Subcutaneous abdominal adipose tissue (tissue), 5 donors: ENCODE data around the gene CSTPP1.

Experiments used
- H3K27ac ChIP-seq: one replicate; pipeline ENCODE4 v1.7.0; 2013; ENCODE audit warnings: low read depth, mild to moderate bottlenecking, inconsistent platforms, low read length, moderate library complexity
- H3K27me3 ChIP-seq, 5 donors: one replicate each; pipeline ENCODE4 v1.7.0; 2013; ENCODE audit warnings: low read length in 5 of 5, inconsistent platforms in 1 of 5; ENCODE audit not compliant: control insufficient read depth in 5 of 5, insufficient read depth in 4 of 5
- H3K36me3 ChIP-seq, 5 donors: one replicate each; pipeline ENCODE4 v1.7.0; 2013; ENCODE audit warnings: low read length in 5 of 5; ENCODE audit not compliant: control insufficient read depth in 5 of 5, insufficient read depth in 5 of 5
- H3K4me1 ChIP-seq, 5 donors: one replicate each; pipeline ENCODE4 v1.7.0; 2013; ENCODE audit warnings: low read length in 5 of 5, mild to moderate bottlenecking in 3 of 5, moderate library complexity in 1 of 5; ENCODE audit not compliant: control insufficient read depth in 5 of 5, insufficient read depth in 5 of 5
- H3K4me3 ChIP-seq, 5 donors: one replicate each; pipeline ENCODE4 v1.7.0; 2013; ENCODE audit warnings: low read length in 5 of 5, low read depth in 1 of 5
- H3K9ac ChIP-seq, 5 donors: one replicate each; pipeline ENCODE4 v1.7.0; 2013; ENCODE audit warnings: low read length in 5 of 5, mild to moderate bottlenecking in 4 of 5, moderate library complexity in 3 of 5
- H3K9me3 ChIP-seq, 5 donors: one replicate each; pipeline ENCODE4 v1.7.0; 2013; ENCODE audit warnings: low read length in 5 of 5; ENCODE audit not compliant: control insufficient read depth in 5 of 5
- donor health status: healthy.
- donor health status: healthy.
- donor health status: healthy.
- donor health status: healthy.
- donor health status: healthy.

The CSTPP1 gene

DNA sequence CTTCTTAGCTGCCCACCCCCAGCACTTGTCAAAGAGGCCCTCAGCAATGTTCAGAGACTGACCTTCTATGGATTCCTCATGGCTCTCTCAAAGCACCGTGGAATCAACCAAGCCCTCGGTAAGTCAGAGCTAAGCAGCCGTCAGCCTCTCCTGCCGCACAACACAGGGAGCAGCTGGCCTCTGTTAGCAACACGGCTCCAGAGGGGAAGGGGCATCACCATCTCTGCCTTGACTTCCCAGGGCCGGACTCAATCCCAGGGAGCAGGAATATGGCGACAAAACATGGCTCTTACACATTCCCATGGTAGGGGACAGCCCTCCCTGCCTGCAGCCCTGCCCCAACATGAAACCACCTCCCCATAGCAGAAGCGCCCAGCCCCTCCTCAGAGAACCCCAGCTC is 221.2 kb downstream of the CSTPP1 start:
- Histone ChIP-seq H3K9ac (no peak overlapping the region), H3K36me3 (peaks cover 0 to 20% (median 9%) of the 10 kb centered on the region in 5 donors), H3K9me3 (no peaks in the 10 kb centered on the region), H3K4me1 (peaks cover 4 to 17% (median 11%) of the 10 kb centered on the region in 5 donors), H3K27me3 (no peaks in the 10 kb centered on the region), H3K27ac (no peak overlapping the region), H3K4me3 (no peak overlapping the region)

DNA sequence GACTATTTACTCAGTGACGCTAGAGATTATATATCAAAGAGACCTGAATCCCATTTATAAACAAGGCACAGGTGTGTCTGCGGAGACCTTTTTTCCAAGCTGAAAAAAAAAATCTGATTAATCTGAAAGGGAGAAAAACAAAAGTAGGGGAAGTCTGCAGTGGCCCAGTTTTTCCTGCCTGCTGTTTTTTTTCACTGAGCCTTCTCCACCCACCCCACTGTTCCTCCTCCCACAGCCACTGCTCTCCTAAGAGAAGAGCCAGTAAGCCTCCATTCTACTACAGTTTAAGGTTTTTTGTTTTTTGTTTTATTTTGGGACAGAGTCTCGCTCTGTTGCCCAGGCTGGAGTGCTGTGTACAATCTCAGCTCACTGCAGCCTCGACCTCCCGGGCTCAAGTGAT is 221.7 kb downstream of the CSTPP1 start:
- Histone ChIP-seq H3K36me3 (peaks cover 0 to 23% (median 9%) of the 10 kb centered on the region in 5 donors), H3K27ac (no peak overlapping the region), H3K9me3 (no peaks in the 10 kb centered on the region), H3K4me1 (peaks cover 1 to 14% (median 6%) of the 10 kb centered on the region in 5 donors), H3K27me3 (no peaks in the 10 kb centered on the region), H3K4me3 (no peak overlapping the region), H3K9ac (no peak overlapping the region)

DNA sequence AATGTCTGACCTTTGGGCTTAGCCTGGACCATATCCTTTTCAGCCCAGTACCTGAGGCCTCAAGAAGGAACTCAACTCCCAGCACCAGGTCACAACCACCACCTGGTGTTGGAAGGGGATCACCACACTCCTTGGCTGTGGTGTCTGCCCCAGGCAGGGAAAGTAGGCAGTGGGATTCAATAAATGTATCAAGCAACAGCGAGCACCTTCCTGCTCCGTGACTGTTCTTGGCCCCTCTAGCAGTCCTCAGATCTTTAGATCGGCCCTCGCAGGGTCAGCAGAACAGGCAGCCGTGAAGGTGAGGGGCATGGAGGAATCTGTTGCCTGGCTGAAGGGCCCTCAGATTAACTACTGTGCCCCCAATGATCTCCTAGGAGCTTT is 224.2 kb downstream of the CSTPP1 start:
- H3K4me3 ChIP-seq, result no peak overlapping the region
- no peak overlapping the region for H3K9ac ChIP-seq
- H3K27ac ChIP-seq, result no peak overlapping the region
- H3K4me1 ChIP-seq, result peaks cover 0 to 12% (median 3%) of the 10 kb centered on the region in 5 donors
- H3K27me3 ChIP-seq, result no peaks in the 10 kb centered on the region
- peaks cover 0 to 48% (median 29%) of the 10 kb centered on the region in 5 donors for H3K36me3 ChIP-seq
- H3K9me3 ChIP-seq, result no peaks in the 10 kb centered on the region

DNA sequence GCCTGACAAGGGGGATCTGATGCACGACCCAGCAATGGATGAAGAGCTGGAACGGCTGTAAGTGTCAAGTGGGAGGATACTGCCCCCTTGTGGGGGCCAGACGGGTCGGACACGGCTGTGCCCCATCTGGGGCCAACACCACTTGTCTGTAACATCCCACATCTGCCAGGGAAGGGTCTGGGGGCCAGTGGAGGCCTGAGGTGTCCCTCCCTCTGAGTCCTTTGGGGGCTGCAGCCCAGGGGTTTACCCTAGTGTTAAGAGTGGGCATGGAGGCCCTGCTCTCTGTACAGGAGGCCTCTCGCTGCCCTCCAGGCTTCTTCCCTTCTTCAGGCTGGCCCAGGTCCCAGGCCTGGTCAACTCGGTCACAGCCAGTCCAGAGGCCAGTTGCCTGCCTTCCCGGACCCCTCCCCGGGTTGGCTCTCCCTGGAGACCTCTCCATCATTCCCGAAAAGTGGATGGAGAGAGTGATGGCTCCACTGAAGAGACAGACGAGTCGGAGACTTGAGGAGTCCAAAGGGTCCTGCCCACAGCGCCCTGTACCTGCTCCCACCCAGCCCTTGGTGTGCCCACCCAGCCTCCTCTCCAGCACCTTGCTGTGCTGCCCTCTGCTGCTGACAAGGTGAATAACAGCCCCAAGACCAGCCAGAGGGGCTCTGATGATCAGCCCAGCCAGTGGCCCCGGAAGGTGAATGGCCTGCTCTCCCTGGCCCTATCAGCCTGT is 224.7 kb downstream of the CSTPP1 start:
- Histone ChIP-seq H3K36me3 (peaks cover 0 to 51% (median 34%) of the 10 kb centered on the region in 5 donors), H3K9me3 (no peaks in the 10 kb centered on the region), H3K27ac (no peak overlapping the region), H3K27me3 (no peaks in the 10 kb centered on the region), H3K9ac (no peak overlapping the region), H3K4me3 (no peak overlapping the region), H3K4me1 (peaks cover 0 to 12% (median 3%) of the 10 kb centered on the region in 5 donors)

DNA sequence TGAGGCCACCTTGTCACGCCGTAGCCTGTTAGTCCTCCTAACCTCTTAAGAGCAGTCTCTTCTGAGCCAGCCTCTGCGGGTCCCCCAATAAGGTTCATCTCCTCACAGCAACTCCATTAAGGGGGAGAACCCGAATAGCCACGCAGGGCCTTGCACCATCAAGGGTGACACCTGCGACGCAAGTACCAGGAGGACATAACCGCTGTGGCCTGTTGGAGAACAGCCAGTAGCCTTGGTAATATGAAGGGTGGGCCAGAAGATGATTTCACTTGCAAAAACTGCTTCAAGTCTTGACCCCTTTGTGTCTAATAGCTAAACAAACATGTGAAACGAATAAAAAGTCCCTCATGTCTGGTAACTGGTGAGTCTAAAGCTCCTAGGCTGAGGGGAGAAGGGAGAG is 225.3 kb downstream of the CSTPP1 start:
- peaks cover 0 to 52% (median 40%) of the 10 kb centered on the region in 5 donors for H3K36me3 ChIP-seq
- H3K4me3 ChIP-seq, result no peak overlapping the region
- no peaks in the 10 kb centered on the region for H3K9me3 ChIP-seq
- H3K27me3 ChIP-seq, result no peaks in the 10 kb centered on the region
- H3K9ac ChIP-seq, result no peak overlapping the region
- no peak overlapping the region for H3K27ac ChIP-seq
- H3K4me1 ChIP-seq, result peaks cover 0 to 12% (median 3%) of the 10 kb centered on the region in 5 donors

DNA sequence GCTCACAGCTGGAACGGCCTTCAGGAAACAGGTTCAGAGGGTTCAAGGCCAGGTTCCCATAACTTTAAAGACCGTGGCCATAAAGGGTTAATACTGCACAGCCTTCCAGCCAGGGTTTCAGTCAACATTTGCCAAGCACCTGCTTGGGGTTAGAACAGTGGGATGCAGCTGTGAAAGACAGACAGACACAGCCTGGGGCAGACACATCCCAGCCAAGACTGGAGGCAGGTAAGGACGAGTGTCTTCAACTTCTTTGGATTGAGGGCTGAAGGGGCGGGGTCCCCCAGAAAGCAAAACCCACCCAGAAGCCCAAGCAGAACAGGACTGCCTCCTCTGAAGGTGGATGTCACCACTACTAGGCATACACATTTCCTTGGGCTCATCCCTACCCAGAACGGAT is 225.9 kb downstream of the CSTPP1 start:
- Histone ChIP-seq H3K4me3 (no peak overlapping the region), H3K27ac (no peak overlapping the region), H3K9ac (no peak overlapping the region), H3K27me3 (no peaks in the 10 kb centered on the region), H3K4me1 (peaks cover 0 to 12% (median 3%) of the 10 kb centered on the region in 5 donors), H3K36me3 (peaks cover 0 to 54% (median 46%) of the 10 kb centered on the region in 5 donors), H3K9me3 (no peaks in the 10 kb centered on the region)

DNA sequence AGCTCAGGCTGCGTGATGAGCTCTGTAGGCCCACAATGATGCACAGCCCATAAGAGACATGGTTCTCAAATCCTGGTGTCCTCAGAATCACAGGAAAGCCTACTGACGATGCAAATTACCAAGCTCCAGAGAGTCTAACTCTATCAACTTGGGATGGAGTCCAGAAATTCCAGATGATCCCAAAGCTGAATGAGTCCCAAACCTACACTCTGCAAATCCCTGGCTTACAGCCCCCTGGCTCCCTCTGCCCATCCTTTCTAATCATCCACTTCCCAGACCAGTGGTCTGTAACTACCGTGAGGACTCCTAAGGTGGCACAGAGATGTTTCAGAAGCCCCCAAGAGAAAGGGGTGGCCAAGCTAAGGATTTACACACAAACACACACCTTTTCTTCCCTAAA is 226.6 kb downstream of the CSTPP1 start:
- Histone ChIP-seq H3K36me3 (peaks cover 0 to 57% (median 50%) of the 10 kb centered on the region in 5 donors), H3K27me3 (no peaks in the 10 kb centered on the region), H3K4me1 (peaks cover 0 to 12% (median 3%) of the 10 kb centered on the region in 5 donors), H3K4me3 (no peak overlapping the region), H3K9me3 (no peaks in the 10 kb centered on the region), H3K9ac (no peak overlapping the region), H3K27ac (no peak overlapping the region)

DNA sequence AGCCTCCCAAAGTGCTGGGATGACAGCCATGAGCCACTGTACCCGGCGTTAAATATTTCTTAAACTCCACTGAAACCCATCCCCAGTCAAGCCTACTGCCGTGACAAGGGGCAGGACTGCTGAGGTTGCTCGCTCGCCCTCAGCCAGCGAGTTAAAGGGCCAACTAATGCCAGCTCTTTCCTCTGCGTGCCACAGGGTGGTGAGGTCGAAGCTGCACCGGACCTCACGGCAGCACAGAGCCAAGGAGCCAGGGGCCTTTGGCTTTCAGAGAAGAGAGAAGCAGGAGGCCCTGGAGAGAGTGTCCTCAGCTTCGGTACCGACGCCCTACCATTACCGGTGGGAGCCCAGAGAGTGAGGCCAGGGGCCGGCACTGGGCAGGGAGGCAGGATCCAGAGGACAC is 227.3 kb downstream of the CSTPP1 start:
- H3K27me3 ChIP-seq, result no peaks in the 10 kb centered on the region
- peaks cover 0 to 63% (median 57%) of the 10 kb centered on the region in 5 donors for H3K36me3 ChIP-seq
- H3K27ac ChIP-seq, result no peak overlapping the region
- H3K4me1 ChIP-seq, result peaks cover 0 to 12% (median 3%) of the 10 kb centered on the region in 5 donors
- no peak overlapping the region for H3K9ac ChIP-seq
- H3K4me3 ChIP-seq, result no peak overlapping the region
- no peaks in the 10 kb centered on the region for H3K9me3 ChIP-seq

DNA sequence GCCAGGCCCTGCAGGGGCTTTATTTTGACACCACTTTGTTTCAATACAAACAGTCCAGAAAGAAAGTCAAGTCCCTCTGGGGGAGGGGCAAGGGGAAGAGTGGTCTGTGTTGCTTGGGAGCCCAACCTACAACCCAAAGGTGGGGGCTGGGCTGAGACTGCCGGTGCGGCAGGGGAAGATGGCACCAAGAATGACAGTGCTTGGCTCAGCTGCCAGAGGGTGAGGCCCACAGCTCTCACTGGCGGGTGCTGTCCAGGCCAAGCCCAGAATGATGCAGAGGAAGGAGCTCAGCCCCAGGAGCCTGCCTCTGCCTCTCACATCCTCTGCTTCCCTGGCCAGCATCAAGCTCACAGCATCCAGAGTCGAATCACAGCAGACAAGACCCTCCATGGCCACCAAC is 227.8 kb downstream of the CSTPP1 start:
- peaks cover 0 to 12% (median 3%) of the 10 kb centered on the region in 5 donors for H3K4me1 ChIP-seq
- H3K27ac ChIP-seq, result no peak overlapping the region
- H3K9ac ChIP-seq, result no peak overlapping the region
- no peaks in the 10 kb centered on the region for H3K27me3 ChIP-seq
- H3K36me3 ChIP-seq, result peaks cover 0 to 66% (median 60%) of the 10 kb centered on the region in 5 donors
- H3K9me3 ChIP-seq, result no peaks in the 10 kb centered on the region
- H3K4me3 ChIP-seq, result no peak overlapping the region

DNA sequence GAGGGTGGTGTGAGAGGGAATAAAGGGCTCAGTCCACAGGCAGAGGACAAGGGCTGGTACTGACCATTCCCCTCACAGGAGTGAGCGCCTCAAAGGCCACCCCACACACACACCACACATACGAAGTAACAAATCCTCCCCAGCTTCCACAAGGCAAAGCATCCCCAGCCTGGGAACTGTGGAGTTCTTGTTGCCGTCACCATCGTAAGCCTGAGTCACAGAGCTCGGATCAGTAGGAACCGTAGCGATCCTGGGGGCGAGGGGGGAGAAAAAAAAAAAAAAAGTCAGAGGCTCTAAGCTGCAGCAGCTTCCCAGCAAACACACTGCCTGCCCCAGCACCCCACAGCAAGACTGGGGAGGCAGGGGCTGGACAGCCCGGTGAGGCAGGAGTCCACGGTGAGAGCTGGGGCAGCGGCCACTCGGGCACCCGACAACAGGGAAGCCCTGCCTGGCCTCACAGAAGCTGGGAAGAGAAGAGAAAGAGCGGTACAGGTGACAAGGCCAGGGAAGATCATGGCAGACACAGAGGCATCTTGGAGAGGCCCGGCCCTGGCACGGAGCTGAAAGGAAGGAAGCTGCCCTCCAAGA is 228.8 kb downstream of the CSTPP1 start:
- Histone ChIP-seq H3K27ac (no peak overlapping the region), H3K27me3 (no peaks in the 10 kb centered on the region), H3K4me3 (no peak overlapping the region), H3K9ac (no peak overlapping the region), H3K9me3 (no peaks in the 10 kb centered on the region), H3K4me1 (peaks cover 0 to 12% (median 3%) of the 10 kb centered on the region in 5 donors), H3K36me3 (peaks cover 0 to 73% (median 66%) of the 10 kb centered on the region in 5 donors)
